ENCODE measurements around the gene SZT2. TPM values are rescaled to one million over a fixed set of nuclear protein-coding genes. Genes with fewer than 3 reads are reported as not detected.
A peak's percentile ranks its signal among the peaks of the same experiment; 100 is the strongest.

Gene SZT2
- total and polyA plus RNA-seq, 2 donors (not counting 1 experiment from before 2014, with no cell fraction given), result 7.1 to 26.9 TPM

GRCh38 chr1:43365678-43366077 lies 24.0 kb upstream of the SZT2 start:
- Histone ChIP-seq H3K79me2 (ENCODE audit: control insufficient read depth, insufficient read depth, low read length) (peaks cover 59% of the 10 kb centered on the region), H3K4me1 (ENCODE audit: control insufficient read depth, extremely low read depth, insufficient read depth, low read length) (peaks cover 11% of the 10 kb centered on the region), H4K20me1 (ENCODE audit: control insufficient read depth, extremely low read depth, insufficient read depth, low read length) (no peaks in the 10 kb centered on the region), H3K9ac (ENCODE audit: insufficient read depth, low read length) (no peak overlapping the region), H3K27ac (ENCODE audit: insufficient read depth, low read length) (no peak overlapping the region), H3K36me3 (ENCODE audit: control insufficient read depth, insufficient read depth, low read length) (peaks cover 27% of the 10 kb centered on the region), H3K9me3 (ENCODE audit: control insufficient read depth, insufficient read depth, low read depth, low read length) (no peaks in the 10 kb centered on the region), H3K4me2 (ENCODE audit: extremely low read depth, insufficient read depth, low read length) (peak overlapping the region; percentile 97), H3K4me3 (replicated peaks in 1 of 4; ENCODE audit: control extremely low read depth in 1 of 4, insufficient read depth in 1 of 4, low read depth in 3 of 4, low read length in 4 of 4) (peak overlapping the region in 1 of 4 experiments; percentile 14), H3K27me3 (ENCODE audit: control insufficient read depth, insufficient read depth, low read length) (no peaks in the 10 kb centered on the region), H2AFZ (ENCODE audit: low read length) (no peak overlapping the region)
- DNase-seq (ENCODE audit: low read depth in 2 of 2), result no peak
- TF ChIP-seq CTCF (conservative IDR thresholded peaks at IDR 0.05 in 1 of 2, IDR thresholded peaks at IDR 0.05 in 1 of 2; ENCODE audit: low read depth in 1 of 2, low read length in 2 of 2), result no peak
- no peak for TF ChIP-seq EZH2 (IDR thresholded peaks at IDR 0.05; ENCODE audit: low read length, missing control alignments)

- H2AFZ ChIP-seq (ENCODE audit: low read length), result no peak overlapping the region
- H3K79me2 ChIP-seq (ENCODE audit: control insufficient read depth, insufficient read depth, low read length), result peaks cover 54% of the 10 kb centered on the region
- TF ChIP-seq EZH2 (IDR thresholded peaks at IDR 0.05; ENCODE audit: low read length, missing control alignments) (no peak), CTCF (conservative IDR thresholded peaks at IDR 0.05 in 1 of 2, IDR thresholded peaks at IDR 0.05 in 1 of 2; ENCODE audit: low read depth in 1 of 2, low read length in 2 of 2) (no peak)
- peak overlapping the region; percentile 97 for H3K4me2 ChIP-seq (ENCODE audit: extremely low read depth, insufficient read depth, low read length)
- no peak for DNase-seq (ENCODE audit: low read depth in 2 of 2)
- H3K36me3 ChIP-seq (ENCODE audit: control insufficient read depth, insufficient read depth, low read length), result peaks cover 23% of the 10 kb centered on the region
- no peaks in the 10 kb centered on the region for H3K9me3 ChIP-seq (ENCODE audit: control insufficient read depth, insufficient read depth, low read depth, low read length)
- peaks cover 11% of the 10 kb centered on the region for H3K4me1 ChIP-seq (ENCODE audit: control insufficient read depth, extremely low read depth, insufficient read depth, low read length)
- no peak overlapping the region for H3K27ac ChIP-seq (ENCODE audit: insufficient read depth, low read length)
- H4K20me1 ChIP-seq (ENCODE audit: control insufficient read depth, extremely low read depth, insufficient read depth, low read length), result no peaks in the 10 kb centered on the region
- no peaks in the 10 kb centered on the region for H3K27me3 ChIP-seq (ENCODE audit: control insufficient read depth, insufficient read depth, low read length)
- no peak overlapping the region for H3K9ac ChIP-seq (ENCODE audit: insufficient read depth, low read length)
- H3K4me3 ChIP-seq (replicated peaks in 1 of 4; ENCODE audit: control extremely low read depth in 1 of 4, insufficient read depth in 1 of 4, low read depth in 3 of 4, low read length in 4 of 4), result peak overlapping the region; percentile 12 to 87 (median 53)
Measured at GRCh38 chr1:43366179-43366578, 23.5 kb upstream of the SZT2 start.

- H2AFZ ChIP-seq (ENCODE audit: low read length), result no peak overlapping the region
- H3K4me2 ChIP-seq (ENCODE audit: extremely low read depth, insufficient read depth, low read length), result peak overlapping the region; percentile 97
- peaks cover 11% of the 10 kb centered on the region for H3K4me1 ChIP-seq (ENCODE audit: control insufficient read depth, extremely low read depth, insufficient read depth, low read length)
- peaks cover 20% of the 10 kb centered on the region for H3K36me3 ChIP-seq (ENCODE audit: control insufficient read depth, insufficient read depth, low read length)
- TF ChIP-seq EZH2 (IDR thresholded peaks at IDR 0.05; ENCODE audit: low read length, missing control alignments) (no peak), CTCF (conservative IDR thresholded peaks at IDR 0.05 in 1 of 2, IDR thresholded peaks at IDR 0.05 in 1 of 2; ENCODE audit: low read depth in 1 of 2, low read length in 2 of 2) (no peak)
- peak in 1 of 2 donors; percentile 31 for DNase-seq (ENCODE audit: low read depth in 2 of 2)
- peaks cover 50% of the 10 kb centered on the region for H3K79me2 ChIP-seq (ENCODE audit: control insufficient read depth, insufficient read depth, low read length)
- H3K27ac ChIP-seq (ENCODE audit: insufficient read depth, low read length), result peak overlapping the region; percentile 92
- no peaks in the 10 kb centered on the region for H3K9me3 ChIP-seq (ENCODE audit: control insufficient read depth, insufficient read depth, low read depth, low read length)
- H3K4me3 ChIP-seq (replicated peaks in 1 of 4; ENCODE audit: control extremely low read depth in 1 of 4, insufficient read depth in 1 of 4, low read depth in 3 of 4, low read length in 4 of 4), result peak overlapping the region; percentile 85 to 96 (median 89)
- peak overlapping the region; percentile 87 for H3K9ac ChIP-seq (ENCODE audit: insufficient read depth, low read length)
- H3K27me3 ChIP-seq (ENCODE audit: control insufficient read depth, insufficient read depth, low read length), result no peaks in the 10 kb centered on the region
- no peaks in the 10 kb centered on the region for H4K20me1 ChIP-seq (ENCODE audit: control insufficient read depth, extremely low read depth, insufficient read depth, low read length)
Measured at GRCh38 chr1:43366601-43367025, 23.1 kb upstream of the SZT2 start.
